H1 (cell line): Measurements from ENCODE around the gene ELMO1.

Experiments
- EP300 ChIP-seq, 2 experiments: IDR thresholded peaks; 1 replicate in 1 of 2; 2 replicates in 1 of 2; pipeline ENCODE4 v1.6.1; 2011 to 2012; ENCODE audit warnings: low read depth in 2 of 2, low read length in 2 of 2, mild to moderate bottlenecking in 2 of 2, borderline replicate concordance in 1 of 2, inconsistent platforms in 1 of 2, moderate library complexity in 1 of 2
- TAF1 ChIP-seq: IDR thresholded peaks from 2 replicates; pipeline ENCODE4 v1.6.1; 2011; ENCODE audit warnings: mild to moderate bottlenecking, low read depth, low read length
- USF2 ChIP-seq: IDR thresholded peaks from 2 replicates; pipeline ENCODE4 v1.6.1; 2011; ENCODE audit warnings: low read length, improper control_type of control experiment
- TF ChIP-seq, protein P1 (sequence below), 3 experiments: IDR thresholded peaks; 1 replicate in 2 of 3; 2 replicates in 1 of 3; pipeline versions ENCODE4 v1.5.1 to v1.6.1; 2011; ENCODE audit warnings: low read length in 3 of 3, mild to moderate bottlenecking in 3 of 3, inconsistent platforms in 2 of 3, low read depth in 1 of 3, moderate library complexity in 1 of 3; ENCODE audit not compliant: insufficient read depth in 1 of 3; ENCODE audit errors: control extremely low read depth in 1 of 3

DNA sequence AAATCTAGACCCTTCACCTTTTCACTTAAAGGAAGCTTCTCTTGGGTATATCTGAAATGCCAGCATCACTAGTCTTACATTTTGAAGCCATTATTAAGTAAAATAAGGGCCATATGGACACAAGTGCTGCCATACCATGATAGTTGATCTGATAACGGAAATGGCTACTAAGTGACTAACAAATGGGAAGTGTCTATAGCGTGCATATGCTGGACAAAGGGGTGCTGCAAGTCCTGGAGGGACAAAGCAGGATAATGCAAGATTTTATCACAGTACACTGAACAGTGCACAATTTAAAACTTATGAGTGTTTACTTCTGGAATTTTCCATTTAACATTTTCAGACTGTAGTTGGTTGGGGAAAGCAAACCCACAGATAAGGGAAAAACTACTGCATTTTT is 117.9 kb downstream of the ELMO1 start:
- no peak for TF ChIP-seq USF2
- TF ChIP-seq, protein P1, sequence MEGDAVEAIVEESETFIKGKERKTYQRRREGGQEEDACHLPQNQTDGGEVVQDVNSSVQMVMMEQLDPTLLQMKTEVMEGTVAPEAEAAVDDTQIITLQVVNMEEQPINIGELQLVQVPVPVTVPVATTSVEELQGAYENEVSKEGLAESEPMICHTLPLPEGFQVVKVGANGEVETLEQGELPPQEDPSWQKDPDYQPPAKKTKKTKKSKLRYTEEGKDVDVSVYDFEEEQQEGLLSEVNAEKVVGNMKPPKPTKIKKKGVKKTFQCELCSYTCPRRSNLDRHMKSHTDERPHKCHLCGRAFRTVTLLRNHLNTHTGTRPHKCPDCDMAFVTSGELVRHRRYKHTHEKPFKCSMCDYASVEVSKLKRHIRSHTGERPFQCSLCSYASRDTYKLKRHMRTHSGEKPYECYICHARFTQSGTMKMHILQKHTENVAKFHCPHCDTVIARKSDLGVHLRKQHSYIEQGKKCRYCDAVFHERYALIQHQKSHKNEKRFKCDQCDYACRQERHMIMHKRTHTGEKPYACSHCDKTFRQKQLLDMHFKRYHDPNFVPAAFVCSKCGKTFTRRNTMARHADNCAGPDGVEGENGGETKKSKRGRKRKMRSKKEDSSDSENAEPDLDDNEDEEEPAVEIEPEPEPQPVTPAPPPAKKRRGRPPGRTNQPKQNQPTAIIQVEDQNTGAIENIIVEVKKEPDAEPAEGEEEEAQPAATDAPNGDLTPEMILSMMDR (IDR thresholded peaks at IDR 0.05; ENCODE audit: control extremely low read depth in 1 of 3, insufficient read depth in 1 of 3, low read depth in 1 of 3, low read length in 3 of 3), result no peak
- TF ChIP-seq TAF1, result no peak
- TF ChIP-seq EP300 (IDR thresholded peaks at IDR 0.05; ENCODE audit: borderline replicate concordance in 1 of 2, low read depth in 2 of 2, low read length in 2 of 2), result no peak
